ENCODE results near the gene VAMP8.
"Not testable (repeated sequence)": the region's sequence is repeated elsewhere in the genome, so short reads cannot be mapped to it uniquely, and the experiment has no call there.

VAMP8 gene

GRCh38 chr2:85600235-85600575 lies 22.8 kb downstream of the VAMP8 start:
- TF ChIP-seq, protein P1, sequence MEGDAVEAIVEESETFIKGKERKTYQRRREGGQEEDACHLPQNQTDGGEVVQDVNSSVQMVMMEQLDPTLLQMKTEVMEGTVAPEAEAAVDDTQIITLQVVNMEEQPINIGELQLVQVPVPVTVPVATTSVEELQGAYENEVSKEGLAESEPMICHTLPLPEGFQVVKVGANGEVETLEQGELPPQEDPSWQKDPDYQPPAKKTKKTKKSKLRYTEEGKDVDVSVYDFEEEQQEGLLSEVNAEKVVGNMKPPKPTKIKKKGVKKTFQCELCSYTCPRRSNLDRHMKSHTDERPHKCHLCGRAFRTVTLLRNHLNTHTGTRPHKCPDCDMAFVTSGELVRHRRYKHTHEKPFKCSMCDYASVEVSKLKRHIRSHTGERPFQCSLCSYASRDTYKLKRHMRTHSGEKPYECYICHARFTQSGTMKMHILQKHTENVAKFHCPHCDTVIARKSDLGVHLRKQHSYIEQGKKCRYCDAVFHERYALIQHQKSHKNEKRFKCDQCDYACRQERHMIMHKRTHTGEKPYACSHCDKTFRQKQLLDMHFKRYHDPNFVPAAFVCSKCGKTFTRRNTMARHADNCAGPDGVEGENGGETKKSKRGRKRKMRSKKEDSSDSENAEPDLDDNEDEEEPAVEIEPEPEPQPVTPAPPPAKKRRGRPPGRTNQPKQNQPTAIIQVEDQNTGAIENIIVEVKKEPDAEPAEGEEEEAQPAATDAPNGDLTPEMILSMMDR (IDR thresholded peaks at IDR 0.05; ENCODE audit: poor library complexity, severe bottlenecking): no peak
- Histone ChIP-seq H3K9me3 (ENCODE audit: severe bottlenecking) (no peaks in the 10 kb centered on the region), H3K27ac (ENCODE audit: poor library complexity, severe bottlenecking) (no peak overlapping the region), H3K4me1 (ENCODE audit: insufficient read depth, poor library complexity, severe bottlenecking) (peaks cover 17% of the 10 kb centered on the region), H3K4me3 (ENCODE audit: severe bottlenecking) (no peak overlapping the region), H3K27me3 (ENCODE audit: insufficient read depth, poor library complexity, severe bottlenecking) (no peaks in the 10 kb centered on the region), H3K36me3 (ENCODE audit: low read depth) (peaks cover 24% of the 10 kb centered on the region)
- ATAC-seq (ENCODE audit: low read depth) (no peak), DNase-seq (ENCODE audit: low spot score) (no peak)

DNA sequence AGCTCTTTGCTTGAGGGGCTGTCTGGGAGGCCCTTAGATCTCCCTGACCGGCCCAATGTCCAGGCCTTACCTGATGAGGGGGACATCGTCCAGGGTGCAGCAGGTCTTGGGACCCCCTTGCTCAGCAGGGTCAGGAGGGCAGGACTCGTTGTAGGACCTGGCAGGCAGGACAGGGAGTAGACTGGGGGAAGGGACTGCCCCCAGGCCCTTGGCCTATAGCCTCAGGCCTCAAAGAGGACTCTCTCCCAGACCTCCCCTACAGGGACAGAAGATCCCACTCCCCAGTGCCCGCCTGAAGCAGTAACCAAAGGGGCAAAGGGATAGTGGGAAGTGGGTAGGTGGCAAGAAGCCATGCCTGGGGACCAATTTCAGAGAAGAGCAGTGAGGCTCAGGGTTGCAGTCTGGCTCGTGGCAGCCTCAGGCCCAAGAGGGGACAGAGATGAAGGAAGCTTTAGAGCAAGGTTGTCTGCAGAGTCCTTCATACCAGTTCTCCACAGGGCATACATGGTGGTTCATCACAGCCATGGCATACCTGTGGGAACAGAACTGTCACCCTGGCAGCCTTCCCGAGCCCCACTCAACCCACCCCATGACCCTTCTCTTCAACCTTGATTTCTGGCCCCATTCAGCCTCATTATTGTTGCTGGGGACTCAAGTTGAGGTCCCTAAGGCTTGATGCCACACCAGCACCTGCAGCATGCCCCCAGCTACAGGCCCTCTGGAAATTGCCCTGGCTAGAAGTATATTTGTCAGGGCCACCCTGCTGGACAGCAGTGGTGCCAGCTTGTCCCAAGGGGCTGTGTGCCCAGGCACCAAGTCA lies 23.8 kb downstream of the VAMP8 start:
- Histone ChIP-seq H3K36me3 (ENCODE audit: low read depth) (peaks cover 24% of the 10 kb centered on the region), H3K27ac (ENCODE audit: poor library complexity, severe bottlenecking) (no peak overlapping the region), H3K27me3 (ENCODE audit: insufficient read depth, poor library complexity, severe bottlenecking) (no peaks in the 10 kb centered on the region), H3K9me3 (ENCODE audit: severe bottlenecking) (no peaks in the 10 kb centered on the region), H3K4me1 (ENCODE audit: insufficient read depth, poor library complexity, severe bottlenecking) (peaks cover 20% of the 10 kb centered on the region), H3K4me3 (ENCODE audit: severe bottlenecking) (peak overlapping the region; percentile 58)
- ATAC-seq (ENCODE audit: low read depth) (no peak), DNase-seq (ENCODE audit: low spot score) (no peak)
- TF ChIP-seq, protein P1 (IDR thresholded peaks at IDR 0.05; ENCODE audit: poor library complexity, severe bottlenecking): no peak

- ATAC-seq (ENCODE audit: low read depth): peak; percentile 41
- peak overlapping the region; percentile 58 for H3K4me3 ChIP-seq (ENCODE audit: severe bottlenecking)
- no peak for DNase-seq (ENCODE audit: low spot score)
- H3K27ac ChIP-seq (ENCODE audit: poor library complexity, severe bottlenecking): peak overlapping the region; percentile 5
- TF ChIP-seq, protein P1 (IDR thresholded peaks at IDR 0.05; ENCODE audit: poor library complexity, severe bottlenecking): no peak
- peaks cover 18% of the 10 kb centered on the region for H3K36me3 ChIP-seq (ENCODE audit: low read depth)
- peaks cover 20% of the 10 kb centered on the region for H3K4me1 ChIP-seq (ENCODE audit: insufficient read depth, poor library complexity, severe bottlenecking)
- no peaks in the 10 kb centered on the region for H3K27me3 ChIP-seq (ENCODE audit: insufficient read depth, poor library complexity, severe bottlenecking)
- H3K9me3 ChIP-seq (ENCODE audit: severe bottlenecking): no peaks in the 10 kb centered on the region
These were observed 24.5 kb downstream of the VAMP8 start for GRCh38 chr2:85601771-85602475.

DNA sequence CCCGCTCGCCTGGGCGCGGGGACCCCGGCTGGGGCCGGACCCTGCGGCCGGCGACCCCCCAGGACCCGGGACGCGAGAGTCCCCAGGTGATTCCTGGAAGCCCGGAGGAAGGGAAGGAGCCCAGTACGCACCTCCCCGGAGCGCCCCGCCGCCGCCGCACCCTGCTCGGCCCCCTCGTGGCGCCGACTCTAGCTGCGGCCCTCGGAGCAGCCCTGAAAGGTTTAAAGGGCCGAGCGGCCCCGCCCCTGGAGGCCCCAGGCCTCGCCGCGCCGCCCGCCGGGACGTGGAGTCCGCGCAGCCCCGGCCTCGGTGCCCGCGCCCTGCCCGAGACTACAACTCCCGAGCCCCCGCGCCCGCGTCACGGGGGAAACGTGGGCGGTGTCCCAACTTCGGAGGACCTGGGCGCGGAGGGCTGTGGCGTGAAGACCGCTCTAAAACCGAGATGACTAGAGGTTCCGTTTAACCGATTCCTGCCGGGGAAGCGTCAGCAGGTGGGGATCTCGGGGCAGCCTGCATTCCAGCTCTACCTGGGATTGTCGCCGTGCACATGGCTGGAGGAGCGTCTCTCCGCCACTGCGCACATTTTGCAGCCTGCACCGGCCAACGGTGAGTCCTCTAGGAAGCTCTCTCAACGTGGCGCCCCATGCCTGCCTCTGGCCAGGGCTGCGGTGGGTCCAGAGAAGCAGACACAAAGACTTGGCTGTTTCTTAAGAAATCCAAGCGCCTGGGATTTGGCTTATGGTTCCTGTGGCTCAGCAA lies 25.3 kb downstream of the VAMP8 start, which contains the start of gene TMEM150A:
TMEM150A (minus strand) TSS at position 223 of the 759 bp plus-strand sequence. CDS start 750 bp downstream, outside the sequence.
- ATAC-seq (ENCODE audit: low read depth) (peak; percentile 92), DNase-seq (ENCODE audit: low spot score) (peak; percentile 89)
- Histone ChIP-seq H3K27me3 (ENCODE audit: insufficient read depth, poor library complexity, severe bottlenecking) (no peaks in the 10 kb centered on the region), H3K9me3 (ENCODE audit: severe bottlenecking) (no peaks in the 10 kb centered on the region), H3K4me1 (ENCODE audit: insufficient read depth, poor library complexity, severe bottlenecking) (peaks cover 20% of the 10 kb centered on the region), H3K36me3 (ENCODE audit: low read depth) (peaks cover 11% of the 10 kb centered on the region), H3K27ac (ENCODE audit: poor library complexity, severe bottlenecking) (peak within 1 kb of the TSS; percentile 5), H3K4me3 (ENCODE audit: severe bottlenecking) (peak within 1 kb of the TSS; percentile 58)
- TF ChIP-seq, protein P1 (IDR thresholded peaks at IDR 0.05; ENCODE audit: poor library complexity, severe bottlenecking): no peak

GRCh38 chr2:85604133-85604444 lies 26.7 kb downstream of the VAMP8 start:
- peaks cover 20% of the 10 kb centered on the region for H3K4me1 ChIP-seq (ENCODE audit: insufficient read depth, poor library complexity, severe bottlenecking)
- peak overlapping the region; percentile 58 for H3K4me3 ChIP-seq (ENCODE audit: severe bottlenecking)
- not testable (repeated sequence) for H3K36me3 ChIP-seq (ENCODE audit: low read depth)

More at GRCh38 chr2:85604133-85604444, 26.7 kb downstream of the VAMP8 start:
- H3K27ac ChIP-seq (ENCODE audit: poor library complexity, severe bottlenecking): peak overlapping the region; percentile 15
- DNase-seq (ENCODE audit: low spot score); H3K9me3 ChIP-seq (ENCODE audit: severe bottlenecking); H3K27me3 ChIP-seq (ENCODE audit: insufficient read depth, poor library complexity, severe bottlenecking); ATAC-seq (ENCODE audit: low read depth): not testable (repeated sequence)

Data from RWPE2 (cell line).